WTC11 (cell line): Measurements from ENCODE around the gene GLIPR2. TPM values are rescaled to one million over a fixed set of nuclear protein-coding genes. Genes with fewer than 3 reads are reported as not detected.

Experiments used
- ATAC-seq: fragments of 200-7000 bp; cut with Tn5 transposase; 2 replicates; pipeline ENCODE4 v1.10.0; 2021; ENCODE audit warnings: mild to moderate bottlenecking, moderate library complexity
- CTCF ChIA-PET: fragments of 300-600 bp; sonication (Branson Sonifier 250); formaldehyde crosslinking; loops from one replicate; lab custom pipeline; 2021; ENCODE audit warnings: antibody characterized with exemption; lab: Charles Lee
- POLR2A ChIA-PET: fragments of 350-600 bp; sonication (Branson Sonifier 250); formaldehyde crosslinking; loops from one replicate; lab custom pipeline; 2021; ENCODE audit warnings: antibody characterized with exemption; lab: Charles Lee
- DNase-seq: peaks from one replicate; pipeline ENCODE4 v3.0.0; 2021; ENCODE audit warnings: low spot score
- H3K27ac Mint-ChIP-seq: 2 replicates; pipeline ENCODE4 v1.8.0; 2021; ENCODE audit warnings: mixed read lengths
- H3K27me3 Mint-ChIP-seq: 2 replicates; pipeline ENCODE4 v1.8.0; 2021; ENCODE audit warnings: low read depth, mild to moderate bottlenecking, moderate library complexity, mixed read lengths
- H3K36me3 Mint-ChIP-seq: 2 replicates; pipeline ENCODE4 v1.8.0; 2021; ENCODE audit warnings: mixed read lengths
- H3K4me1 Mint-ChIP-seq: 2 replicates; pipeline ENCODE4 v1.8.0; 2022; ENCODE audit warnings: mixed read lengths
- H3K4me3 Mint-ChIP-seq: 2 replicates; pipeline ENCODE4 v1.8.0; 2021; ENCODE audit warnings: mild to moderate bottlenecking, moderate library complexity, mixed read lengths
- H3K9me3 Mint-ChIP-seq: 2 replicates; pipeline ENCODE4 v1.8.0; 2021; ENCODE audit warnings: mixed read lengths
- ATF1 ChIP-seq: sonication (generic); formaldehyde crosslinking; IDR thresholded peaks from 2 replicates; pipeline ENCODE4 v1.8.1; 2023; ENCODE audit warnings: mild to moderate bottlenecking, moderate library complexity, missing genetic modification reagents
- GABPB1 ChIP-seq: sonication (generic); formaldehyde crosslinking; IDR thresholded peaks from 2 replicates; pipeline ENCODE4 v1.8.1; 2023; ENCODE audit warnings: mild to moderate bottlenecking, missing genetic modification reagents
- GTF2I ChIP-seq: fragments of 250-450 bp; sonication (Bioruptor Pico); conservative IDR thresholded peaks from 2 replicates; pipeline ENCODE4 v1.4.0; 2021; ENCODE audit warnings: mild to moderate bottlenecking
- NFATC4 ChIP-seq: fragments of 250-450 bp; sonication (Bioruptor Pico); IDR thresholded peaks from 2 replicates; pipeline ENCODE4 v1.9.0; 2021; ENCODE audit warnings: mild to moderate bottlenecking
- NR3C1 ChIP-seq: sonication (generic); formaldehyde crosslinking; conservative IDR thresholded peaks from 2 replicates; pipeline ENCODE4 v1.8.1; 2023; ENCODE audit warnings: low read depth, mild to moderate bottlenecking, missing genetic modification reagents
- RELA ChIP-seq: sonication (generic); formaldehyde crosslinking; IDR thresholded peaks from 2 replicates; pipeline ENCODE4 v1.8.1; 2022; ENCODE audit warnings: missing genetic modification reagents, mild to moderate bottlenecking, borderline replicate concordance
- TCF7 ChIP-seq: sonication (generic); formaldehyde crosslinking; IDR thresholded peaks from 2 replicates; pipeline ENCODE4 v1.8.0; 2022; ENCODE audit warnings: mild to moderate bottlenecking, low read depth, missing genetic modification reagents, moderate library complexity
- total RNA-seq: library from RNA; stranded (reverse); gene quantifications from 3 replicates; pipeline ENCODE4 v1.2.3, GENCODE V29; 2021
- TF ChIP-seq, protein P1 (sequence below): sonication (generic); formaldehyde crosslinking; IDR thresholded peaks from 2 replicates; pipeline ENCODE4 v1.8.1; 2023; ENCODE audit warnings: mild to moderate bottlenecking, missing genetic modification reagents, borderline replicate concordance
- TF ChIP-seq, protein P2 (sequence below): sonication (generic); formaldehyde crosslinking; IDR thresholded peaks from 2 replicates; pipeline ENCODE4 v1.8.1; 2023; ENCODE audit warnings: mild to moderate bottlenecking, missing genetic modification reagents, moderate library complexity
- TF ChIP-seq, protein P3 (sequence below): fragments of 250-450 bp; sonication (Bioruptor Pico); IDR thresholded peaks from 2 replicates; pipeline ENCODE4 v1.9.0; 2021; ENCODE audit warnings: moderate library complexity, mild to moderate bottlenecking, inconsistent platforms, borderline replicate concordance
- TF ChIP-seq, protein P4 (sequence below): sonication (generic); formaldehyde crosslinking; IDR thresholded peaks from 2 replicates; pipeline ENCODE4 v1.8.0; 2022; ENCODE audit warnings: missing genetic modification reagents
- TF ChIP-seq, protein P5 (sequence below): sonication (generic); formaldehyde crosslinking; IDR thresholded peaks from 2 replicates; pipeline ENCODE4 v1.8.1; 2022; ENCODE audit warnings: missing genetic modification reagents, borderline replicate concordance
- TF ChIP-seq, protein P6 (sequence below): sonication (generic); formaldehyde crosslinking; IDR thresholded peaks from 2 replicates; pipeline ENCODE4 v1.8.0; 2023; ENCODE audit warnings: missing genetic modification reagents
- TF ChIP-seq, protein P7 (sequence below): sonication (generic); formaldehyde crosslinking; IDR thresholded peaks from 2 replicates; pipeline ENCODE4 v1.8.0; 2023; ENCODE audit warnings: mild to moderate bottlenecking, missing genetic modification reagents
- TF ChIP-seq, protein P8 (sequence below): fragments of 250-450 bp; sonication (Bioruptor Pico); IDR thresholded peaks from 2 replicates; pipeline ENCODE4 v2.1.2; 2022; ENCODE audit warnings: mild to moderate bottlenecking, moderate library complexity
- TF ChIP-seq, protein P9 (sequence below): sonication (generic); formaldehyde crosslinking; IDR thresholded peaks from 2 replicates; pipeline ENCODE4 v1.8.1; 2022; ENCODE audit warnings: low read depth, missing genetic modification reagents, borderline replicate concordance

GLIPR2 gene
- total RNA-seq, 1 experiment from 2014 or later, result 3.7 TPM

DNA sequence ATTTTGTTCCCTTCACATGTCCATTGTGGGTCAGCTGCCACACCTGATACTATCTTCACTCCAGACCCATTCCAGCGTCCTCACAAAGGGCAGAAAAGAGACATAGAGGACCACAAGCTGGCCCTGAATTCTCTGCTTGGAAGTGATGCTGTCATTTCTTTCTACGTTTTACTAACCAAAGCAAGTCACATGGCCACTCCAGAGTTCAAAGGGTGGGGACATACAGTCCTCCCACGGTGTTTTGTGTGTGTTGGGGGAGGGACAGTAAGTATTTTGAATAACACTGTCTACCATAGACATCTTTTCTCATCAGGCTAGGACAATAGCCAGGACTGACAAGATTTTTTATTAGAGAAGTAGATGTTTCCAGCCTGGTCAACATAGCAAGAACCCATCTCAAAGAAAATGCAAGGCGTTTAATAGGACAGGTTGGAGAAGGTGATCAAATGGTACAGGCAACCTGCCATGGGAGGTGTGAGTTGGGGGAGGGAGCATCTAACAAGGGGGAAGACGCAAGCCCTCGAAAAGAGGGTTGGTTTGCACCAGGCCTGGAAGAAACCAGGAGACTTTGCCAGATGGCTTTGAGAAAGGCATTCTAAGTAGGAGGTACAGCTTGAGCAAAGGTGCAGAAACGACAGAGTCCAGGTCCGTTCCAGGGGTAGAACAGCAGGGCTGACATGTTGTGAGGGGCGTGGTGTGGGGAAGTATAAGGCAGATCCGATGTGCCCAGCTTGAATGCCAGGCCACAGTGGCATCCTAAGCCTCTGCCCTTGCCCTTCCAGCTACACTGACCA is 11.3 kb upstream of the GLIPR2 start:
- CTCF ChIA-PET, result interaction anchor here (0.6 to 4.4 kb wide), 2 partner anchors 40 to 139 kb away, joined by 3 to 16 read pairs; no protein-coding TSS in a partner anchor
- ATAC-seq (no peak), DNase-seq (no peak)
- Mint-ChIP-seq H3K27ac (no peak overlapping the region), H3K27me3 (peaks cover 5% of the 10 kb centered on the region; the same call in 1 of the 2 replicates), H3K9me3 (no peaks in the 10 kb centered on the region), H3K4me3 (no peak overlapping the region)
- TF ChIP-seq, protein P1, sequence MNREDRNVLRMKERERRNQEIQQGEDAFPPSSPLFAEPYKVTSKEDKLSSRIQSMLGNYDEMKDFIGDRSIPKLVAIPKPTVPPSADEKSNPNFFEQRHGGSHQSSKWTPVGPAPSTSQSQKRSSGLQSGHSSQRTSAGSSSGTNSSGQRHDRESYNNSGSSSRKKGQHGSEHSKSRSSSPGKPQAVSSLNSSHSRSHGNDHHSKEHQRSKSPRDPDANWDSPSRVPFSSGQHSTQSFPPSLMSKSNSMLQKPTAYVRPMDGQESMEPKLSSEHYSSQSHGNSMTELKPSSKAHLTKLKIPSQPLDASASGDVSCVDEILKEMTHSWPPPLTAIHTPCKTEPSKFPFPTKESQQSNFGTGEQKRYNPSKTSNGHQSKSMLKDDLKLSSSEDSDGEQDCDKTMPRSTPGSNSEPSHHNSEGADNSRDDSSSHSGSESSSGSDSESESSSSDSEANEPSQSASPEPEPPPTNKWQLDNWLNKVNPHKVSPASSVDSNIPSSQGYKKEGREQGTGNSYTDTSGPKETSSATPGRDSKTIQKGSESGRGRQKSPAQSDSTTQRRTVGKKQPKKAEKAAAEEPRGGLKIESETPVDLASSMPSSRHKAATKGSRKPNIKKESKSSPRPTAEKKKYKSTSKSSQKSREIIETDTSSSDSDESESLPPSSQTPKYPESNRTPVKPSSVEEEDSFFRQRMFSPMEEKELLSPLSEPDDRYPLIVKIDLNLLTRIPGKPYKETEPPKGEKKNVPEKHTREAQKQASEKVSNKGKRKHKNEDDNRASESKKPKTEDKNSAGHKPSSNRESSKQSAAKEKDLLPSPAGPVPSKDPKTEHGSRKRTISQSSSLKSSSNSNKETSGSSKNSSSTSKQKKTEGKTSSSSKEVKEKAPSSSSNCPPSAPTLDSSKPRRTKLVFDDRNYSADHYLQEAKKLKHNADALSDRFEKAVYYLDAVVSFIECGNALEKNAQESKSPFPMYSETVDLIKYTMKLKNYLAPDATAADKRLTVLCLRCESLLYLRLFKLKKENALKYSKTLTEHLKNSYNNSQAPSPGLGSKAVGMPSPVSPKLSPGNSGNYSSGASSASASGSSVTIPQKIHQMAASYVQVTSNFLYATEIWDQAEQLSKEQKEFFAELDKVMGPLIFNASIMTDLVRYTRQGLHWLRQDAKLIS (CRISPR knock-in tag), result no peak
- TF ChIP-seq, protein P2, sequence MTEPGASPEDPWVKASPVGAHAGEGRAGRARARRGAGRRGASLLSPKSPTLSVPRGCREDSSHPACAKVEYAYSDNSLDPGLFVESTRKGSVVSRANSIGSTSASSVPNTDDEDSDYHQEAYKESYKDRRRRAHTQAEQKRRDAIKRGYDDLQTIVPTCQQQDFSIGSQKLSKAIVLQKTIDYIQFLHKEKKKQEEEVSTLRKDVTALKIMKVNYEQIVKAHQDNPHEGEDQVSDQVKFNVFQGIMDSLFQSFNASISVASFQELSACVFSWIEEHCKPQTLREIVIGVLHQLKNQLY, result no peak
- TF ChIP-seq, protein P3, sequence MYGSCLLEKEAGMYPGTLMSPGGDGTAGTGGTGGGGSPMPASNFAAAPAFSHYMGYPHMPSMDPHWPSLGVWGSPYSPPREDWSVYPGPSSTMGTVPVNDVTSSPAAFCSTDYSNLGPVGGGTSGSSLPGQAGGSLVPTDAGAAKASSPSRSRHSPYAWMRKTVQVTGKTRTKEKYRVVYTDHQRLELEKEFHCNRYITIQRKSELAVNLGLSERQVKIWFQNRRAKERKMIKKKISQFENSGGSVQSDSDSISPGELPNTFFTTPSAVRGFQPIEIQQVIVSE (CRISPR knock-in tag), result no peak
- TF ChIP-seq, protein P4, sequence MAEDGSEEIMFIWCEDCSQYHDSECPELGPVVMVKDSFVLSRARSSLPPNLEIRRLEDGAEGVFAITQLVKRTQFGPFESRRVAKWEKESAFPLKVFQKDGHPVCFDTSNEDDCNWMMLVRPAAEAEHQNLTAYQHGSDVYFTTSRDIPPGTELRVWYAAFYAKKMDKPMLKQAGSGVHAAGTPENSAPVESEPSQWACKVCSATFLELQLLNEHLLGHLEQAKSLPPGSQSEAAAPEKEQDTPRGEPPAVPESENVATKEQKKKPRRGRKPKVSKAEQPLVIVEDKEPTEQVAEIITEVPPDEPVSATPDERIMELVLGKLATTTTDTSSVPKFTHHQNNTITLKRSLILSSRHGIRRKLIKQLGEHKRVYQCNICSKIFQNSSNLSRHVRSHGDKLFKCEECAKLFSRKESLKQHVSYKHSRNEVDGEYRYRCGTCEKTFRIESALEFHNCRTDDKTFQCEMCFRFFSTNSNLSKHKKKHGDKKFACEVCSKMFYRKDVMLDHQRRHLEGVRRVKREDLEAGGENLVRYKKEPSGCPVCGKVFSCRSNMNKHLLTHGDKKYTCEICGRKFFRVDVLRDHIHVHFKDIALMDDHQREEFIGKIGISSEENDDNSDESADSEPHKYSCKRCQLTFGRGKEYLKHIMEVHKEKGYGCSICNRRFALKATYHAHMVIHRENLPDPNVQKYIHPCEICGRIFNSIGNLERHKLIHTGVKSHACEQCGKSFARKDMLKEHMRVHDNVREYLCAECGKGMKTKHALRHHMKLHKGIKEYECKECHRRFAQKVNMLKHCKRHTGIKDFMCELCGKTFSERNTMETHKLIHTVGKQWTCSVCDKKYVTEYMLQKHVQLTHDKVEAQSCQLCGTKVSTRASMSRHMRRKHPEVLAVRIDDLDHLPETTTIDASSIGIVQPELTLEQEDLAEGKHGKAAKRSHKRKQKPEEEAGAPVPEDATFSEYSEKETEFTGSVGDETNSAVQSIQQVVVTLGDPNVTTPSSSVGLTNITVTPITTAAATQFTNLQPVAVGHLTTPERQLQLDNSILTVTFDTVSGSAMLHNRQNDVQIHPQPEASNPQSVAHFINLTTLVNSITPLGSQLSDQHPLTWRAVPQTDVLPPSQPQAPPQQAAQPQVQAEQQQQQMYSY (CRISPR knock-in tag), result no peak
- TF ChIP-seq, protein P5, sequence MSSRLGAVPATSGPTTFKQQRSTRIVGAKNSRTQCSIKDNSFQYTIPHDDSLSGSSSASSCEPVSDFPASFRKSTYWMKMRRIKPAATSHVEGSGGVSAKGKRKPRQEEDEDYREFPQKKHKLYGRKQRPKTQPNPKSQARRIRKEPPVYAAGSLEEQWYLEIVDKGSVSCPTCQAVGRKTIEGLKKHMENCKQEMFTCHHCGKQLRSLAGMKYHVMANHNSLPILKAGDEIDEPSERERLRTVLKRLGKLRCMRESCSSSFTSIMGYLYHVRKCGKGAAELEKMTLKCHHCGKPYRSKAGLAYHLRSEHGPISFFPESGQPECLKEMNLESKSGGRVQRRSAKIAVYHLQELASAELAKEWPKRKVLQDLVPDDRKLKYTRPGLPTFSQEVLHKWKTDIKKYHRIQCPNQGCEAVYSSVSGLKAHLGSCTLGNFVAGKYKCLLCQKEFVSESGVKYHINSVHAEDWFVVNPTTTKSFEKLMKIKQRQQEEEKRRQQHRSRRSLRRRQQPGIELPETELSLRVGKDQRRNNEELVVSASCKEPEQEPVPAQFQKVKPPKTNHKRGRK (CRISPR knock-in tag), result no peak
- TF ChIP-seq, protein P6, sequence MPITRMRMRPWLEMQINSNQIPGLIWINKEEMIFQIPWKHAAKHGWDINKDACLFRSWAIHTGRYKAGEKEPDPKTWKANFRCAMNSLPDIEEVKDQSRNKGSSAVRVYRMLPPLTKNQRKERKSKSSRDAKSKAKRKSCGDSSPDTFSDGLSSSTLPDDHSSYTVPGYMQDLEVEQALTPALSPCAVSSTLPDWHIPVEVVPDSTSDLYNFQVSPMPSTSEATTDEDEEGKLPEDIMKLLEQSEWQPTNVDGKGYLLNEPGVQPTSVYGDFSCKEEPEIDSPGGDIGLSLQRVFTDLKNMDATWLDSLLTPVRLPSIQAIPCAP (CRISPR knock-in tag), result no peak
- TF ChIP-seq TCF7 (CRISPR knock-in tag) (no peak), NR3C1 (CRISPR knock-in tag) (no peak), GABPB1 (CRISPR knock-in tag) (no peak), GTF2I (CRISPR knock-in tag) (no peak), RELA (no peak), NFATC4 (CRISPR knock-in tag) (no peak), ATF1 (CRISPR knock-in tag) (no peak)
- TF ChIP-seq, protein P7, sequence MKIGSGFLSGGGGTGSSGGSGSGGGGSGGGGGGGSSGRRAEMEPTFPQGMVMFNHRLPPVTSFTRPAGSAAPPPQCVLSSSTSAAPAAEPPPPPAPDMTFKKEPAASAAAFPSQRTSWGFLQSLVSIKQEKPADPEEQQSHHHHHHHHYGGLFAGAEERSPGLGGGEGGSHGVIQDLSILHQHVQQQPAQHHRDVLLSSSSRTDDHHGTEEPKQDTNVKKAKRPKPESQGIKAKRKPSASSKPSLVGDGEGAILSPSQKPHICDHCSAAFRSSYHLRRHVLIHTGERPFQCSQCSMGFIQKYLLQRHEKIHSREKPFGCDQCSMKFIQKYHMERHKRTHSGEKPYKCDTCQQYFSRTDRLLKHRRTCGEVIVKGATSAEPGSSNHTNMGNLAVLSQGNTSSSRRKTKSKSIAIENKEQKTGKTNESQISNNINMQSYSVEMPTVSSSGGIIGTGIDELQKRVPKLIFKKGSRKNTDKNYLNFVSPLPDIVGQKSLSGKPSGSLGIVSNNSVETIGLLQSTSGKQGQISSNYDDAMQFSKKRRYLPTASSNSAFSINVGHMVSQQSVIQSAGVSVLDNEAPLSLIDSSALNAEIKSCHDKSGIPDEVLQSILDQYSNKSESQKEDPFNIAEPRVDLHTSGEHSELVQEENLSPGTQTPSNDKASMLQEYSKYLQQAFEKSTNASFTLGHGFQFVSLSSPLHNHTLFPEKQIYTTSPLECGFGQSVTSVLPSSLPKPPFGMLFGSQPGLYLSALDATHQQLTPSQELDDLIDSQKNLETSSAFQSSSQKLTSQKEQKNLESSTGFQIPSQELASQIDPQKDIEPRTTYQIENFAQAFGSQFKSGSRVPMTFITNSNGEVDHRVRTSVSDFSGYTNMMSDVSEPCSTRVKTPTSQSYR (CRISPR knock-in tag), result no peak
- TF ChIP-seq, protein P8, sequence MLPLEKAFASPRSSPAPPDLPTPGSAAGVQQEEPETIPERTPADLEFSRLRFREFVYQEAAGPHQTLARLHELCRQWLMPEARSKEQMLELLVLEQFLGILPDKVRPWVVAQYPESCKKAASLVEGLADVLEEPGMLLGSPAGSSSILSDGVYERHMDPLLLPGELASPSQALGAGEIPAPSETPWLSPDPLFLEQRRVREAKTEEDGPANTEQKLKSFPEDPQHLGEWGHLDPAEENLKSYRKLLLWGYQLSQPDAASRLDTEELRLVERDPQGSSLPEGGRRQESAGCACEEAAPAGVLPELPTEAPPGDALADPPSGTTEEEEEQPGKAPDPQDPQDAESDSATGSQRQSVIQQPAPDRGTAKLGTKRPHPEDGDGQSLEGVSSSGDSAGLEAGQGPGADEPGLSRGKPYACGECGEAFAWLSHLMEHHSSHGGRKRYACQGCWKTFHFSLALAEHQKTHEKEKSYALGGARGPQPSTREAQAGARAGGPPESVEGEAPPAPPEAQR (CRISPR knock-in tag), result no peak
- TF ChIP-seq, protein P9, sequence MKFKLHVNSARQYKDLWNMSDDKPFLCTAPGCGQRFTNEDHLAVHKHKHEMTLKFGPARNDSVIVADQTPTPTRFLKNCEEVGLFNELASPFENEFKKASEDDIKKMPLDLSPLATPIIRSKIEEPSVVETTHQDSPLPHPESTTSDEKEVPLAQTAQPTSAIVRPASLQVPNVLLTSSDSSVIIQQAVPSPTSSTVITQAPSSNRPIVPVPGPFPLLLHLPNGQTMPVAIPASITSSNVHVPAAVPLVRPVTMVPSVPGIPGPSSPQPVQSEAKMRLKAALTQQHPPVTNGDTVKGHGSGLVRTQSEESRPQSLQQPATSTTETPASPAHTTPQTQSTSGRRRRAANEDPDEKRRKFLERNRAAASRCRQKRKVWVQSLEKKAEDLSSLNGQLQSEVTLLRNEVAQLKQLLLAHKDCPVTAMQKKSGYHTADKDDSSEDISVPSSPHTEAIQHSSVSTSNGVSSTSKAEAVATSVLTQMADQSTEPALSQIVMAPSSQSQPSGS, result no peak
- TF ChIP-seq, all 79 proteins: peak for 0
- peaks cover 5% of the 10 kb centered on the region for H3K36me3 Mint-ChIP-seq
- H3K4me1 Mint-ChIP-seq, result no peaks in the 10 kb centered on the region
- POLR2A ChIA-PET, result interaction anchor here (1.1 kb wide), 1 partner anchor 38 kb away, joined by 3 read pairs; no protein-coding TSS in a partner anchor
